Neural crest cell (in vitro differentiated cells): Measurements from ENCODE around the gene NPAS3. TPM values are rescaled to one million over a fixed set of nuclear protein-coding genes. Genes with fewer than 3 reads are reported as not detected.

Experiments
- DNase-seq: peaks from one replicate; pipeline ENCODE4 v3.0.0; 2021; ENCODE audit warnings: low read depth, mixed read lengths, low spot score
- H3K27ac Mint-ChIP-seq: one replicate; pipeline ENCODE4 v1.8.0; 2021; ENCODE audit warnings: mild to moderate bottlenecking, mixed read lengths; ENCODE audit not compliant: unreplicated experiment
- H3K27me3 Mint-ChIP-seq: 2 replicates; pipeline ENCODE4 v1.8.0; 2021; ENCODE audit warnings: low read depth, mild to moderate bottlenecking, mixed read lengths
- H3K36me3 Mint-ChIP-seq: 2 replicates; pipeline ENCODE4 v1.8.0; 2021; ENCODE audit warnings: low read depth, mild to moderate bottlenecking, mixed read lengths
- H3K4me1 Mint-ChIP-seq: 2 replicates; pipeline ENCODE4 v1.8.0; 2021; ENCODE audit warnings: mixed read lengths
- H3K4me3 Mint-ChIP-seq: one replicate; pipeline ENCODE4 v1.8.0; 2021; ENCODE audit warnings: mild to moderate bottlenecking, mixed read lengths
- H3K9me3 Mint-ChIP-seq: 2 replicates; pipeline ENCODE4 v1.8.0; 2021; ENCODE audit warnings: mixed read lengths
- total RNA-seq: library from RNA; stranded (reverse); gene quantifications from 2 replicates; pipeline ENCODE4 v1.2.1, GENCODE V29; 2021
- TF ChIP-seq, protein P1 (sequence below): fragments of 200-600 bp; sonication (generic); conservative IDR thresholded peaks from 2 replicates; pipeline ENCODE4 v1.5.0; 2021; ENCODE audit warnings: antibody characterized with exemption, mild to moderate bottlenecking

Gene NPAS3
- total RNA-seq, 1 donor from 2014 or later, result 18.2 TPM

DNA sequence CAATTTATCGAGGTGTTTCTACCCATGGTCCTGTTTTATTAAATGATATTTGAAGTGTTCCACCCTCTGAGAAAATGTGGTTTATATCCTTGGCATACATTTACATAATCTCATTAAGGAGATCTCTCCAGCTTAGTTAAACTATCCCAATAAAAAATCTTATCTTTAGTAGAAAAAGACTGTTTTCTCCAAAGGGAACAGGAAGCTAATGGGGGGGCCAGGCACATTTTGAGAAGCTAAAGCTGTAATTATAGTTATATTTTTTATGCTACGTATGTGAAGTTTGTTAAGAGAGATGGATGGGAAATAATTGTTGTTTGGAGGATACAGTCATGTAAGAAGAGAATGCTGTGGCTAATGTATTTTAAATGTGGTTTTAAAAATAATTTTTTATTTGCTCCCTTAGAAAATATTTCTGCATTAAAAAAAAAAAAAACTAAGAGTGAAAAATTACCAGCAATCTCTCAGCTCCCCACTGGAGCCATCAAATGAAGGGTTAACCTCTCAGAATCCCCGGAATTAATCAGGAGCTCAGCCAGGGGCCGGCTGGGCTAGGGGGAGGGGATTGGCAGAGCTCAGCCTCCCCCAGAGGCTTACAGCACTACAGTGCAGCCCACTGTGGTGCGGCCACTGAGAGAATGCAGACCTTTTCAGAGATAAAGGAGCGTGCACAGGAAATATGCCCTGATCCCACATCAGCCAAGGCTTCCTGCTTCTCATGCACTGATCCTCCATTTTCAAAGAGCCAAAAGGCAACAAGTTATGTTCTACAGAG lies 826.4 kb downstream of the NPAS3 start:
- H3K4me1 Mint-ChIP-seq, result peaks cover 75% of the 10 kb centered on the region
- H3K36me3 Mint-ChIP-seq, result no peaks in the 10 kb centered on the region
- no peaks in the 10 kb centered on the region for H3K27me3 Mint-ChIP-seq
- peak overlapping the region; percentile 78 for H3K4me3 Mint-ChIP-seq
- peak; percentile 57 for DNase-seq
- no peaks in the 10 kb centered on the region for H3K9me3 Mint-ChIP-seq
- H3K27ac Mint-ChIP-seq, result peak overlapping the region; percentile 93
- TF ChIP-seq, protein P1, sequence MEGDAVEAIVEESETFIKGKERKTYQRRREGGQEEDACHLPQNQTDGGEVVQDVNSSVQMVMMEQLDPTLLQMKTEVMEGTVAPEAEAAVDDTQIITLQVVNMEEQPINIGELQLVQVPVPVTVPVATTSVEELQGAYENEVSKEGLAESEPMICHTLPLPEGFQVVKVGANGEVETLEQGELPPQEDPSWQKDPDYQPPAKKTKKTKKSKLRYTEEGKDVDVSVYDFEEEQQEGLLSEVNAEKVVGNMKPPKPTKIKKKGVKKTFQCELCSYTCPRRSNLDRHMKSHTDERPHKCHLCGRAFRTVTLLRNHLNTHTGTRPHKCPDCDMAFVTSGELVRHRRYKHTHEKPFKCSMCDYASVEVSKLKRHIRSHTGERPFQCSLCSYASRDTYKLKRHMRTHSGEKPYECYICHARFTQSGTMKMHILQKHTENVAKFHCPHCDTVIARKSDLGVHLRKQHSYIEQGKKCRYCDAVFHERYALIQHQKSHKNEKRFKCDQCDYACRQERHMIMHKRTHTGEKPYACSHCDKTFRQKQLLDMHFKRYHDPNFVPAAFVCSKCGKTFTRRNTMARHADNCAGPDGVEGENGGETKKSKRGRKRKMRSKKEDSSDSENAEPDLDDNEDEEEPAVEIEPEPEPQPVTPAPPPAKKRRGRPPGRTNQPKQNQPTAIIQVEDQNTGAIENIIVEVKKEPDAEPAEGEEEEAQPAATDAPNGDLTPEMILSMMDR, result no peak

DNA sequence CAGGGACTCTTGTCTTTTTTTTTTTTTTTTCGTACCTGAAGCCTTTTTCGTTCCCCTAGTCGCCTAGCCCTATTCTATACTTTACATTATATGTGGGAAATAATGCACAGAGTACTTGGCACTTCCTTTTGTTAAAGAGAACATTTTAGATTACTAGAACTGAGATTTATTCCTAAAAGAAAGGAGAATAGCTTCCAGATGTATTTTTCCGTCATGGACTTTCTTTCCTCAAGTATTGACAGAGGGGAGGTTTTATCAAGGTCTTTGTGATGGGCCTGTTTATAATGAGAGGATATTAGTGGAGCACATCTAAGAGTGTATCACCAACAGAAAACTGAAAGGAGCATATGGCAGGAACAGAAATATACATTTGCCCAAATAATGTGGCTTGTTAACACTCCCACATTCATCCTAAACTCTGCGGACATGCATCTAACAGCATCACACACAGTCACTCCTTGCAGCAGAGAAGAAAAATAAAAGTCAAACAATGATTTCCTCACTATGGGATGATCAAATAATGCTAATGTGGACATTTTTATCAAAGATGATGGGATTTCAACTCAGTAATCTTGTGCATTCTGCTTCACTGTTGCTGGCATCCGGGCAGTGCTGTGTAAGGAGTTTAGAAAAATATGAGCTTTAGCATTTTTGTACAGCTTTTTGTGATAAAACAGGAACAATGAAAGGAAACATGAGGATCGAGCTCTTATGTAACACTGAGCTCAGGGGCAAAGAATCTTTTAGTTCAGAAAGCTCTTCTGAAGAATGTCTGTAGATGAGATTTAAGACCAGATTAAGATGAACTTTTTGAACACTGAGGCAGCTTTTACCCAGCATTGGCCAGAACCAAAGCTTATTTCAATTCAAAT lies 829.1 kb downstream of the NPAS3 start:
- H3K4me1 Mint-ChIP-seq, result peaks cover 68% of the 10 kb centered on the region

DNA sequence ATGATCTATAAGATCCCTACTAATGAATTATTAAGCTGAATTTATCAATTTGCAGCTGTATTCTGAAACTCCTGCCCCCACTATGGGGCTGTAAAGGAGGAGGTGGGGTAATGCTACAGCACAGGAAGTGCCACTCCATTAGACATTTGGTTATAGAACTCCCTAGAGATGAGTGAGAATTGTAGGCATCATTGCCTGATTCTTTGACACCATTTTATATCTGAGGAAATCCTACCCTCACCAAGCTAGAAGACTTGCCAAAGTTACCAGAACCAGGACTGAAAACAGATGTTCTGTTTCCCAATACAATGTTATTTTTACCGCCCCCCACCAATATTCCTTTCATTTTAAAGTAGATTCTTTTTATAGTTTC lies 829.8 kb downstream of the NPAS3 start:
- H3K27ac Mint-ChIP-seq, result no peak overlapping the region
- H3K27me3 Mint-ChIP-seq, result no peaks in the 10 kb centered on the region
- H3K36me3 Mint-ChIP-seq, result no peaks in the 10 kb centered on the region
- H3K9me3 Mint-ChIP-seq, result no peaks in the 10 kb centered on the region
- peaks cover 72% of the 10 kb centered on the region for H3K4me1 Mint-ChIP-seq
- TF ChIP-seq, protein P1, result no peak
- H3K4me3 Mint-ChIP-seq, result no peak overlapping the region
- no peak for DNase-seq

More for the DNA sequence above, 829.1 kb downstream of the NPAS3 start:
- Mint-ChIP-seq H3K4me3 (no peak overlapping the region), H3K36me3 (no peaks in the 10 kb centered on the region), H3K27ac (peak overlapping the region; percentile 88), H3K9me3 (no peaks in the 10 kb centered on the region), H3K27me3 (no peaks in the 10 kb centered on the region)
- TF ChIP-seq, protein P1, result no peak
- DNase-seq, result no peak

DNA sequence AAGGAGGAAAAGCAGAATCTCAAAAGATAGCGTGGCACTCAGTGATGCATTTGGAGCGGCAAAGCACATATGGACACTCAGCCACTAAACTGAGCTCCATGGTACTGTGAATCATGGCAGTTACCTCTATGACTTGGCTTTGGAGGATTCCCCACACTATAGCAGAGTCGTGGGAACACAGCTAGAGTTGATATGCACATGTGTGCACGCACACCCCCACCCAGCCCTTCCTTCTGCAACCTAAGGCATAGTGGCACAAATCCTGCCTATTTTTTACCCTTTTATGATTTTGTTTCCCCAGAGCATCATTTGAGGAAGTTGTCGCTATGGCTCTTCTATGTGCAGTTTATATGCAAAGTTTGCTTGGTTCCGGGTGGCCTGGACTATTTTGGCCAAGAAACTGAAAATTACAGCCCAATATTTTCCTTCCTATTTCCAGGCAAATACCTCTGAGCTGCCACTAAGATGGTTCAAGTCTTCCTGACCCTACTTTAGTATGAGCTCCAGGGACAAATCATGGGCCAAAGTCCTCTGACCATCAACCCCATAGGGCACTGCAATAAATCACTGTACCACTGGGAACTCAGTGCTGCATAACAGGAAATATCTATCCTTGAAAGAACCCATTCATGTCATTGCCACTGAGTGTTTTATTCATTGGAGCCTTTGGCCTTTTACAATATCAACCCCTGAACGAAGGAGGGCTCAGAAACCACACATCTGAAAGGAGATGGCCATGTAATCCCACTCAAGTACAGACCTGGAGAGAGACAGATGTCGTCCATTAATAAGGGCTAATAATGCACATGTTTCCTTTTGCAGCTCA lies 834.7 kb downstream of the NPAS3 start:
- peaks cover 8% of the 10 kb centered on the region for H3K36me3 Mint-ChIP-seq
- DNase-seq, result no peak
- no peaks in the 10 kb centered on the region for H3K9me3 Mint-ChIP-seq
- H3K27ac Mint-ChIP-seq, result no peak overlapping the region
- peak overlapping the region; percentile 38 for H3K4me3 Mint-ChIP-seq
- TF ChIP-seq, protein P1, result no peak
- no peaks in the 10 kb centered on the region for H3K27me3 Mint-ChIP-seq
- peaks cover 74% of the 10 kb centered on the region for H3K4me1 Mint-ChIP-seq

DNA sequence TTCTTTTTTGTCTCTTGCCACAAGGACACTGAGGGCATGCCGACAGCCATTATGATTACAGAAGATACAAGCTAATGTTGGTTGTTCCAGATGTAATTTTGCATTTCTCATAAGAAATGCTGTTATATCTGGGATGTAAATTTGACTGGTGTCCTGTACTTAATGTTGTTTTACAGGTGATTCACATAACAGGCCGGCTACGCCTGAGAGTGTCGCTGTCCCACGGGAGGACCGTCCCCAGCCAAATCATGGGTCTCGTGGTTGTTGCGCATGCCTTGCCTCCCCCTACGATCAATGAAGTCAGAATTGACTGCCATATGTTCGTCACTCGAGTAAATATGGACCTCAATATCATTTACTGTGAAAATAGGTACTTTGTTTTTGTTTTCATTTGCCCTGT lies 835.5 kb downstream of the NPAS3 start:
- H3K4me1 Mint-ChIP-seq, result peaks cover 70% of the 10 kb centered on the region
- TF ChIP-seq, protein P1, result no peak

More for the DNA sequence above, 835.5 kb downstream of the NPAS3 start:
- Mint-ChIP-seq H3K27me3 (no peaks in the 10 kb centered on the region), H3K9me3 (no peaks in the 10 kb centered on the region), H3K27ac (no peak overlapping the region), H3K36me3 (peaks cover 9% of the 10 kb centered on the region), H3K4me3 (no peak overlapping the region)
- DNase-seq, result no peak
